Measurements from ENCODE around the gene FRMPD2.
"Not testable (repeated sequence)": the region's sequence is repeated elsewhere in the genome, so short reads cannot be mapped to it uniquely, and the experiment has no call there.

DNA sequence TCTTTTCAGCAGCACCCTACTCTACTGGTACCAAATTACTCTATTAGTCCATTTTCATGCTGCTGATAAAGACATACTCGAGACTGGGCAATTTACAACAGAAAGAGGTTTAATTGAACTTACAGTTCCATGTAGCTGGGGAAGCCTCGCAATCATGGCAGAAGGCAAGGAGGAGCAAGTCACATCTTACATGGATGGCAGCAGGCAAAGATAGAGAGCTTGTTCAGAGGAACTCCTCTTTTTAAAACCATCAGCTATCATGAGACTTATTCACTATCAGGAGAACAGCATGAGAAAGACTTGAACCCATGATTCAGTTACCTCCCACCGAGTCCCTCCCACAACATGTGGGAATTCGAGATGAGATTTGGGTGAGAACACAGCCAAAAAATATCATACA lies 7.2 kb upstream of the FRMPD2 start:
- not testable (repeated sequence) for TF ChIP-seq FOXJ3 (CRISPR knock-in tag; IDR thresholded peaks at IDR 0.05; ENCODE audit: borderline replicate concordance); CTCF (IDR thresholded peaks at IDR 0.05)

Measured in WTC11 (cell line).